GM21529 (cell line): ENCODE measurements around the gene IQSEC1.
A peak's percentile ranks its signal among the peaks of the same experiment; 100 is the strongest.

Source experiments
- ATAC-seq: cut with Tn5 transposase; IDR thresholded peaks from one replicate; pipeline ENCODE4 v1.9.1; 2021; ENCODE audit not compliant: unreplicated experiment

IQSEC1 gene

DNA sequence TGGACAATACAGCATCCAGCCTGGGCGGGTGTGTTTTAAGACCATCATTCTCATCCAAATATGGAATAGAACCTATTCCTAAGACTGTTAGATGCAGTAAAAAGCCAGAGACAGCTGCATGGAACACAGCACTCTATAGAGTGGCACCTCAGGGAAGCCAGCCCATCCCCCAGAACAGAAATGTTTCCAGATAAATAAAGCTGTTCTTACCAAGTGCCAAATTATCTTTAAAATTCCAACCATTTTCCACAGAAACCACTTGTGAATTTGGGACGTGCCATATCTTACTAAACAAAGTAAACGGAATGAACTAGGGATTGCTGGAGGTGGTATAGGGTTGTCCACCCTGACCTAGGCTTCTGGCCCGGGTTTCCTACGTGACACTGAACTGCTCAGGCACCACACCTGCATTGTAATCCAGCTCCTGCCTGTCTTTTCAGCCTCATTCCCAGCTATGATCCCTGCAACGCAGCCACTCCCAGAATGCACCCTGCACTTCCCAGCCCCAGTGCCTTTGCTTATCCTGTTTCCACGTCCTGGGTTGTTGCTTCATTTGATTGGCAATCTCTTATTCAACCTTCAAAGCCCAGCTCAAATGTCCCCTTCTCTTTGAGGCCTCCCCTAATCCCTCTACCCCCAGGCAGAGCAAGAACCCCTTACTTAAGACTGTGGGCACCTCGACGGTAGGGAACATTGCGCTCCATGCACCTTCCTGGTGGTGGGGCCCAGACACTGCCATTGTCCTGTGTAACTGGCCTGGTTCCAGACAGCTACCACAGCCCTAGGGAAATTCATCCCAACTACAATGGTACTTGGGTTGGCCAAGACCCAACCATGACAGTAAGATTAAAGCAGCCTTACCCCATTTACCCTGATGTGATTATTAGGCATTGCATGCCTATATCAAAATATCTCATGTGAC lies 100.2 kb downstream of the IQSEC1 start:
- ATAC-seq, result no peak

GRCh38 chr3:12972043-12972442 lies 101.2 kb downstream of the IQSEC1 start:
- no peak for ATAC-seq

DNA sequence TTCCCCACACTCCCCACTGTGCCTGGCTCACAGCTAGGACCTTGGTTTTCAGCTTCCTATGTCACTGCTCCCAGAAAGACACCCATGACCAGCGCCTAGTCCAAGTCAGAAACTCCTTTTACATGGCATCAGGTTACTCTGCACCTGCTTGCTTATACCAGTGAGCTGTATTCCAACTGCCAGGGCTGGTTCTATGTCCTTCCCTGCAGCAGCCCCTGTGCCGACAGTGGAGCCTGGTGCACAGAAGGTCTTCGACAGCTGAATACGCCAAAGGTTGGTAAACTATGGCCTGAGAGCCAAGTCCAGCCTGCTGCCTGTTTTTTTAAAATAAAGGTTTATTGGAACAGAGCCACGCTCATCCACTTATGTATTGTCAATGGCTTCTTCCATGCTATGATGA lies 102.5 kb downstream of the IQSEC1 start:
- ATAC-seq, result no peak

DNA sequence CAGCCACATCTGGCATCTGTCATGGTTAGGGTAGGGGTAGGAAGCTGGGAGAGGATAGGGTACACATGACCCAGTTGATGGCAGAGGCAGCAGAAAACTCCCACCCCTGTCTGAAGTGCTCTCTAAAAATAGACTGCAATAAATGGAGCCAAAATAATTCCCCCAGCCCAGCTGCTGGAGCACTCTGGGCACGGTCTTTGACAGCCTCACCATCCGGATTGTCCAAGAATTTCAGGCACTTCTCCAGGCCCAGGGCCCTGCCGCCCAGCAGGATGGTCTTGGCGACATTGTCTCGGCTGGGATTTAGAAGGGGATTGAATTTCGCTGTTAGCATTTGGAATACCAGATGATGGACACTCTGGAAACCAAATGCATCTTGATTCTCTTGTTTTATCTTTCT lies 103.7 kb downstream of the IQSEC1 start:
- no peak for ATAC-seq

DNA sequence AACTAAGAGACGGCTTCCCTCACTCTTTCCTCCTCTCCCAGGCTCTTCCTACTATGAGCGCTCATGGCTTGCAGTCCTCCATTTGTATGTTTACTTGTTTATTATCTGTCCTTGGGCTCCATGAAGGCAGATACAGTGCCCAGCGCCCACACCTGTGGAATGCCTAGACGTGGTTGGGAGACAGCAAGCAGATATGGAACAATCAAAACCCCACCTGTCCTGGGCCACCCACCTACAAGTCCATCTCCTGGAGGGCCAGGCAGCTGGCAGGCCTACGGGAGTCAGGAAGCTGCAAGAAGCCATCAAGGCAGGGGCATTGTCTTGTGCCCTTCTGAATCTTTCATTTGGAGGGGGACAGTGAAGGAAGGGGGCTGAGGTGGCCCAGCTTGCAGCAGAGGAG lies 104.7 kb downstream of the IQSEC1 start:
- ATAC-seq, result no peak

DNA sequence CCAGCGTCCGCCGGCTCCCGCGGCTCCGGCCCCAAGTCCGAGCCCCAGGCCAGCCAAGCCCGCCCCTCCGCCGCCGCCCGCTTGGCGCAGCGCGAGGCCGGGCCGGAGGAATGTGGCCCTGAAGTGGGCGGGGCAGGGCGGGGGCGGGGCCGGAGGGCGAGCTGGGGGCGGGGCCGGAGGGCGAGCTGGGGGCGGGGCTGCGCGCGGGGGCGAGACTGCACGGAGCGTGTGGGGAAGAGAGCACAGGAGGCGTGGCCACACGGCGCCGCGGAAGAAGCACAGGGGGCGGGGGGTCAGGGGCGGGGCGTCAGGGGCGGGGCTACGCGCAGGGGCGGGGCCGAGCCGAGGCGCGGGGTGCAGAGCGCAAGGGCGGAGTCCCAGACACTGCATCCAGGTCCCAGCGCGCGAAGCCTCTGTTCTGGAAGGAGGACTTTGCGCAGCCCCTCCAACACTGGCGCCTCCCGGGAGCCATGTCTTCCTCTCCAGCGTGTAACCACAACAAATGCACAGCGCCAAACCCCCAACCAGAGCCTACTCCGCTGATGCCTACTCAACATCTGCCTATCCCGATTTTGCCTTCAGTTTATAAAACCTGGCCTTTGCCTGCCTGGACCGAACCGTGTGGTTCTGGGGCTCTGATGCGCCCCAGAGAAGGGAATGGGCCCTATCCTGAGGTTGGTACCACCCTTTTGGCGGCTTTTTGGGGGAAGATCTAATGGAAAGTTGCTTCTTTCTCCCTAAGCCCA lies 105.5 kb downstream of the IQSEC1 start:
- ATAC-seq, result peak; percentile 79

GRCh38 chr3:12966847-12967605 lies 106.2 kb downstream of the IQSEC1 start:
- no peak for ATAC-seq

DNA sequence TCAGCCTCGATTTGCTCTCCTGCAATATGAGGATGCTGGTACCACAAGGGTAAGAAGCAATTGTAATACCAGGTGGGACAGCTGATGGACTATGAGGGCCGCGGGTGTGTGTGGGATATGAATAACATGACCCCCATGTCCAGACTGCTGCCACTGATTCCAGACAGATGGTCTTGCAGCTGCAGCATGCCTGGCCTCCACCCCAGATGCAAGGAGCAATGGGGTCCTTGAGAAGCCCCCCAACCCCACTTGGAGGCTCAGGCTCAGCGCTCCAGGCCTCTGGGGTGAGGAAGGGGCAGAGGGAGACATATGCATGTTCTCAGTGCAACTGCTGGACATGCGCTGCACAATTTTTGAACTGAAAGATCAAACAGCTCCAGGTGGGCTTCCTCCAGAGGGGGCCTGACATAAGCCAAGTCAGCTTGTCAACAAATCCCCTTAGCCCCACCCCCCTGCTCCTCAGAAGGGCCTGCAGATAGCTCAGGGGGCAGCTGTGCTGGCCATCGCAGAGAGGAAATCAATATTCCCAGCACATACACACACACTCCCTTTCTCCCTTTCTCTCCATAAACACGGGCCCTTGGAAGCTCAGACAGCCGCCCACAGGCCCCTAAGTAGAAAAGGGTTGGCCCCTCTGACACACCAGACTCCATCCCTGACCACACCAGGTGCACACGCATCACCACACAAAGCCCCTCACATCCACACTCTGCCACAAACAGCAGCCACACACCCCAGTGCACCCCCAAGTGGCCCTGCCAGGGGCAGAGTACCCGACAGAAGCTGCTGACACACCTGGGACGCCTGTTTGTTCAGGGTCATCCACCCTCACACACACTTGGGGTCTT lies 107.0 kb downstream of the IQSEC1 start:
- ATAC-seq, result no peak

DNA sequence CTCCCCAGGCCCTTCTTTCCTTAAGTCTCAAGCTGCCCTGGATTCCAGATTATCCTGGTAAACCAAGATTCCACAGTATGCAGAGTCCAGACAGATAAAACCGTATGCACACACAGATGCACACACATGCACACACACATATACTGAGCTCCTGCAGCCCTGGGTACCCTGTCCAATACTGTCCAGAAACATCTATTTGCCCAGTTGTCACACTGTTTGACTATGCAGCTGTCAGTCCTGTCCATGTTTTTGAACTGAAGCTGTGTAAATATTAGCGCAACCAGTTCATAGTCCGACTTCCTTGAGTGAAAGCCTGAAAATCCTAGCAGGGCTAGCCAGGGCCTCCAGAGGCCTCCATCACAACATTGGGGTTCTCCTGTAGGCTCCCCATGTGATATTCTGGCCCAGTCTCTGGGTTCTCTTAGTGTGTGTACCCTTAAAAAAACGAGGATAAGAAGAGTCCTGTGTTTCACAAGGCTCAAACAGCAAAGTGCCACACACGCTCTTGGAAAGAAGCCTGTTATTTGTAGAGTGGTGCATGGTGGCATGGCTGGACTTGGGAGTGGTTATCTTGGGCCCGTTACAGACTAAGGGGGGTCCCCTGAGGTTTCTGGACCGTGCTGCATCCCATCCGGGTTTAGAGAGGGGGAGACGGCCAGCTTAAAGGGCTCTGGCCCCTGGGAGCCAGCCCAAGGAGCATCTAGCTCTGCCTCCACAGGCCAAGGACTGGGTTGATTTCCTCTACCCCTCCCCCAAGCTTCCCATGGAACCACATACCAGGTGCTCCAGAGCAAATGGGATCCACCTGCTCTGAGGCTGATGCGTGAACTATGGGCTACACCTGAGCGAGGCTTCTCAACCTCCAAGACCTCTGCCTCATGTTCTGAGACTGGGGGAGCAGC lies 108.3 kb downstream of the IQSEC1 start:
- ATAC-seq, result no peak

DNA sequence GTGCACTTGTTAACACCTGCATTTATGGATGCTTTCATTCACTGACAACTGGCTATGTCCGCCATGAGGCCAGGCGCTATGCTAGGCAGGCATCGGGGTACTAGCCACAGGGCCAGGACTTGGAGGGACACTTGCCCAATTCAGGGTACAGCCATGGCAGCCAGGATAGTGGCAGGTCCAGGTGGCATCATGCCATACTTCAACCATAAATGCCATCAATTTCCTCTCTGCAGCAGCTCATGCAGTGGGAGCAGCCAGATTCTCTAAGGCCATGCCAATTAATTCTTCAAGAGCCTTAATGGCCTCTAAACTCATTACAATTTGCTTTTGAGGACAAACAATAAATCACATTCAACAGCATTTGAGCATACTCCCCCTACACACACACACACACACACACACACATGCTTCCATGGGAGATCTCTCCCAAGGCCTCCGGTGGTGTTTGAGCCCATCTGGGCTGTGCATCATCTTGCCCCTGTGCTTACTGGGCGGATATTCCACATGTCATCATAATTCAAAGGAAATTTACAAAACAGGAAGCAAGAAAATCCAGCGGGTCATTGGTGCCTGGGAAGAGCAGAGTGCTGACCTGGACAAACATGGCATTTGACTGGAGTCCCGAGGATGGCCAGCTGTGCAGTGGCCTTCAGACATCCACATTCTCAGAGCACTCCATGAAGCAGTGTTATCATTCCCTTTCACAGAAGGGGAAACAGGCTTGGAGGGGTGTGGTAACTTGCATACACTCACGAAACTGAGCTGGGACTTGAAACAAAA lies 109.1 kb downstream of the IQSEC1 start:
- ATAC-seq, result no peak

GRCh38 chr3:12963231-12963896 lies 109.9 kb downstream of the IQSEC1 start:
- no peak for ATAC-seq

DNA sequence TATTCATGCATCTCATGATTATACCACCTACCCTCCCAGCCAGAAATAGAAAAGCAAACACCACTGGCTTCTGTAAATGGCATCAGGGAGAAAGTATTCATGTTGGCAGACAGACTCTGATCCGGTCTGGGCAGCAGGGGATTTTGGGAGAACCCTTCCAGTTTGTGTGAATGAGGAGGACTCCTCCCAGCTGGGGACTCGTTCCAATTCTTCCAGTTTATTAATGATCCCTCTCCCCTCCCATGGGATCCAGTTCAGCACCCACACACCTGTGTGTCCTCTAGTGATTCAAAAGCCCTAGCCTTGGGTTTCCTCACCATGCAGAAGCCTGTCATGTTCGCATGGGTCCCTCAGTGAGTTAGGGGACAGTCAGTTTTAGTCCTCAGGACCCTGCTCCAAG lies 110.9 kb downstream of the IQSEC1 start:
- no peak for ATAC-seq

DNA sequence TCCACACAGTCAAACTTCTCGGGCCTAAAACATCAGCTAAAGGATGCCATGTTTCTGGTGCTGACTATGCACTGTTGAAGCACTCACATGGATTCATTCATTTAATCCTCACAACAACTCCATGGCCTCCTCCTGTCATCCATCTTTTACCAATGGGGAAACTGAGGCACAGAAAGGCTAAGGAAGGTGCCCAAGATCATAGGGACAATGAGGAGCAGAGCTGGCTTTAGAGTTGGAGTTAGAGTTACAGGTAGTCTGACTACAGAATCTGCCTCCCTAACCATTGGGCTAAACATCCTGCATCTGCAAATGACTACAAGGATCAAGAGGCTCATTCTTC lies 111.6 kb downstream of the IQSEC1 start:
- ATAC-seq, result no peak

DNA sequence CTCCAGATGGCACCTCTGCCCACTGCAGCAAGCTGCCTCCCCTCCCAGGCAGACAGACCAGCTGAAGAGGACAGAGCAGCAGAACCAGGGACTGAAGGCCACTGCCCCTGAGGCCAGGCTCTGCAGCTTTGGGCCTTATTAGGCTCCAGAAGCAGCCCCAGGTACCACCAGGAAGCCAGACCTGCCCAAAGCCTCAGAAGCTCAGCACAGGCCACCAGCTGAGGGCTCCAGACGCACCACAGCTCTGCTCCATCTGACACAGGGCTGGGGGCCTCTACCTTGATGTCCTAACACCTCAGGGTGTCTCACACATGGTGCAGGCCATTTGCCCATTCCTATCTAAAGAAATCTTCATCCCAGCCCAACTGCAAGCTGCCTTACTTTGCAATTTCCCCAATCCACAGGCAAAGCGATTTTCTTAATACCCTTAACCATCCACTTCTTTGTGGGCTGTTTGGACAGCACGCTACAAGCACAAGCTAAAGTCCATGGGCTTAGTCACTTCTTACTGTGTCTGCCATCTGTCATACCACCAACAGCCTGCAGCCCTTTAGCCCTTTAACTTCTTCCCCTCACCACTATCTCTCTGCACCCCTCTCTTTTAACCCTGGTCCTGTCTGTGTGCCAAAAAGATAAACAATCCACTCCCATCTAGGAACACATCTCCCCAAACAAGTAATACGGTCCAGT lies 112.1 kb downstream of the IQSEC1 start:
- no peak for ATAC-seq

DNA sequence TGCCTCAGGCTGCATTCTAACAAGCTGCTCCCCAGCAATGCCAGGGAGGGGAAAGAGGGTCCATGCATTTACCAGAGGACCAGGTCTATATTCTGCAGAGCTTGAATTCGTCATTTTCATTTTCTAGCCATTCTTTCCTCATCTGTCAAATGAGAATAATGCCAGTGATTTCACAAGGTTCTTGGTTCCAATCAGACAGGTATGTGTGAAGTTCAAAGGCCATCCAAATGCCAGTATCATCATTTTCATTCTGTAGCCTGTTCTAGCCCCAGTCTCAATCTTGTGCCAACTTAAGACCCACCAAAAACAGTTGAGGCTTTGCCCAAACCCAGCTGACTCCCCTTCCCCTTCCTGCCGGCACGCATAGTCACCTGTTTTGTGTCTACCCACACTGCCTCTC lies 112.7 kb downstream of the IQSEC1 start:
- ATAC-seq, result no peak

- ATAC-seq, result no peak
These were observed 113.3 kb downstream of the IQSEC1 start for GRCh38 chr3:12959838-12960378.

DNA sequence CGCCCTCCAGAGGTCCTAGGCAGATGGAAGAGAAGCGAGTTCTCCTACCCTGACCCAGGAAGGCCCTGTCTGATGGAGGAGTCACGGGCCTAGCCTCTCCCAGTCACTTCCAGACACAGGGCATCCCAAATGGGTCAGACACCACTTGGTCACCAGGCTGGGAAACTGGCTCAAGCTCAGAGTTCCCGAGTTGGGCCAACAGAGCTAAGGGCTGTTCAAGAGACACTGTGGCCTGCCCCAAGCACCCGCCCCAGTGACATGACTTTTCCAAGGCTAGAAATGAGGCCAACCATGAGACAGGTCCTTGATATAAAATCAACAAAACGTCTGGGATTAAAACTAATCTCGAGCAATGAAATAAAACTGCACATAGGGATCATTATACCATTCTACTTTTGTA lies 113.8 kb downstream of the IQSEC1 start:
- ATAC-seq, result no peak
